ENCODE results near the gene ABITRAM. TPM values are rescaled to one million over a fixed set of nuclear protein-coding genes. Genes with fewer than 3 reads are reported as not detected.
"Not testable (repeated sequence)": the region's sequence is repeated elsewhere in the genome, so short reads cannot be mapped to it uniquely, and the experiment has no call there.

The ABITRAM gene
- total and polyA plus RNA-seq, 9 donors = 6.3 to 13.4 (median 12.5) TPM

GRCh38 chr9:108900176-108900575, 34.0 kb upstream of the ABITRAM start:
- DNase-seq = no peak
- 84% methylated on average over 3 of the region's 5 CpGs for WGBS (ENCODE audit: insufficient coverage)
- no peak overlapping the region for H3K4me3 ChIP-seq (ENCODE audit: low read length)
- H3K36me3 ChIP-seq (ENCODE audit: control insufficient read depth, insufficient read depth, low read length) = peaks cover 41% of the 10 kb centered on the region
- no peaks in the 10 kb centered on the region for H3K27me3 ChIP-seq (ENCODE audit: control insufficient read depth, insufficient read depth, low read length)
- no peak overlapping the region for H3K27ac ChIP-seq (ENCODE audit: low read length)
- H3K9me3 ChIP-seq (replicated peaks; ENCODE audit: control insufficient read depth, low read depth, low read length) = no peaks in the 10 kb centered on the region
- H3K4me1 ChIP-seq (ENCODE audit: control insufficient read depth, insufficient read depth, low read length) = no peaks in the 10 kb centered on the region

GRCh38 chr9:108903420-108904103, 30.6 kb upstream of the ABITRAM start:
- no peak overlapping the region for H3K4me3 ChIP-seq (ENCODE audit: low read length)
- no peak overlapping the region for H3K27ac ChIP-seq (ENCODE audit: low read length)
- no peak for DNase-seq
- no peaks in the 10 kb centered on the region for H3K27me3 ChIP-seq (ENCODE audit: control insufficient read depth, insufficient read depth, low read length)
- H3K9me3 ChIP-seq (replicated peaks; ENCODE audit: control insufficient read depth, low read depth, low read length) = no peaks in the 10 kb centered on the region
- WGBS (ENCODE audit: insufficient coverage) = 80% methylated on average over 1 of the region's 2 CpGs
- peaks cover 42% of the 10 kb centered on the region for H3K36me3 ChIP-seq (ENCODE audit: control insufficient read depth, insufficient read depth, low read length)
- no peaks in the 10 kb centered on the region for H3K4me1 ChIP-seq (ENCODE audit: control insufficient read depth, insufficient read depth, low read length)

- no peaks in the 10 kb centered on the region for H3K9me3 ChIP-seq (replicated peaks; ENCODE audit: control insufficient read depth, low read depth, low read length)
- no CpG with 5 or more reads among the region's 3 CpGs for WGBS (ENCODE audit: insufficient coverage)
- peaks cover 42% of the 10 kb centered on the region for H3K36me3 ChIP-seq (ENCODE audit: control insufficient read depth, insufficient read depth, low read length)
- H3K4me1 ChIP-seq (ENCODE audit: control insufficient read depth, insufficient read depth, low read length) = no peaks in the 10 kb centered on the region
- no peaks in the 10 kb centered on the region for H3K27me3 ChIP-seq (ENCODE audit: control insufficient read depth, insufficient read depth, low read length)
- no peak overlapping the region for H3K27ac ChIP-seq (ENCODE audit: low read length)
- no peak for DNase-seq
- no peak overlapping the region for H3K4me3 ChIP-seq (ENCODE audit: low read length)
Measured at GRCh38 chr9:108904161-108904560, 30.0 kb upstream of the ABITRAM start.

- Histone ChIP-seq H3K36me3 (ENCODE audit: control insufficient read depth, insufficient read depth, low read length) (peaks cover 43% of the 10 kb centered on the region), H3K4me3 (ENCODE audit: low read length) (no peak overlapping the region), H3K9me3 (replicated peaks; ENCODE audit: control insufficient read depth, low read depth, low read length) (no peaks in the 10 kb centered on the region), H3K4me1 (ENCODE audit: control insufficient read depth, insufficient read depth, low read length) (no peaks in the 10 kb centered on the region), H3K27me3 (ENCODE audit: control insufficient read depth, insufficient read depth, low read length) (no peaks in the 10 kb centered on the region), H3K27ac (ENCODE audit: low read length) (no peak overlapping the region)
- DNase-seq = no peak
- WGBS (ENCODE audit: insufficient coverage) = no CpG with 5 or more reads among the region's 2 CpGs
Measured at GRCh38 chr9:108905494-108905893, 28.7 kb upstream of the ABITRAM start.

- Histone ChIP-seq H3K4me1 (ENCODE audit: control insufficient read depth, insufficient read depth, low read length) (no peaks in the 10 kb centered on the region), H3K27me3 (ENCODE audit: control insufficient read depth, insufficient read depth, low read length) (no peaks in the 10 kb centered on the region), H3K27ac (ENCODE audit: low read length) (no peak overlapping the region), H3K9me3 (replicated peaks; ENCODE audit: control insufficient read depth, low read depth, low read length) (no peaks in the 10 kb centered on the region), H3K36me3 (ENCODE audit: control insufficient read depth, insufficient read depth, low read length) (peaks cover 60% of the 10 kb centered on the region), H3K4me3 (ENCODE audit: low read length) (no peak overlapping the region)
- DNase-seq = no peak
Measured at GRCh38 chr9:108910402-108910801, 23.8 kb upstream of the ABITRAM start.

- DNase-seq = no peak
- no peak overlapping the region for H3K27ac ChIP-seq (ENCODE audit: low read length)
- WGBS (ENCODE audit: insufficient coverage) = 83% methylated on average over 1 of the region's 2 CpGs
Measured at GRCh38 chr9:108910914-108911313, 23.3 kb upstream of the ABITRAM start.

GRCh38 chr9:108911820-108912219, 22.4 kb upstream of the ABITRAM start:
- no peaks in the 10 kb centered on the region for H3K9me3 ChIP-seq (replicated peaks; ENCODE audit: control insufficient read depth, low read depth, low read length)
- no peak for DNase-seq
- WGBS (ENCODE audit: insufficient coverage) = no CpG with 5 or more reads among the region's 1 CpG

More at GRCh38 chr9:108910914-108911313, 23.3 kb upstream of the ABITRAM start:
- Histone ChIP-seq H3K9me3 (replicated peaks; ENCODE audit: control insufficient read depth, low read depth, low read length) (no peaks in the 10 kb centered on the region), H3K36me3 (ENCODE audit: control insufficient read depth, insufficient read depth, low read length) (peaks cover 62% of the 10 kb centered on the region), H3K27me3 (ENCODE audit: control insufficient read depth, insufficient read depth, low read length) (no peaks in the 10 kb centered on the region), H3K4me1 (ENCODE audit: control insufficient read depth, insufficient read depth, low read length) (no peaks in the 10 kb centered on the region), H3K4me3 (ENCODE audit: low read length) (no peak overlapping the region)

GRCh38 chr9:108913391-108913790, 20.8 kb upstream of the ABITRAM start:
- Histone ChIP-seq H3K36me3 (ENCODE audit: control insufficient read depth, insufficient read depth, low read length) (peaks cover 56% of the 10 kb centered on the region), H3K4me1 (ENCODE audit: control insufficient read depth, insufficient read depth, low read length) (no peaks in the 10 kb centered on the region), H3K9me3 (replicated peaks; ENCODE audit: control insufficient read depth, low read depth, low read length) (no peaks in the 10 kb centered on the region), H3K27ac (ENCODE audit: low read length) (no peak overlapping the region), H3K27me3 (ENCODE audit: control insufficient read depth, insufficient read depth, low read length) (no peaks in the 10 kb centered on the region), H3K4me3 (ENCODE audit: low read length) (no peak overlapping the region)
- no peak for DNase-seq
- WGBS (ENCODE audit: insufficient coverage) = 100% methylated on average over 4 of the region's 5 CpGs

More at GRCh38 chr9:108911820-108912219, 22.4 kb upstream of the ABITRAM start:
- Histone ChIP-seq H3K27ac (ENCODE audit: low read length) (no peak overlapping the region), H3K36me3 (ENCODE audit: control insufficient read depth, insufficient read depth, low read length) (peaks cover 59% of the 10 kb centered on the region), H3K4me1 (ENCODE audit: control insufficient read depth, insufficient read depth, low read length) (no peaks in the 10 kb centered on the region), H3K4me3 (ENCODE audit: low read length) (no peak overlapping the region), H3K27me3 (ENCODE audit: control insufficient read depth, insufficient read depth, low read length) (no peaks in the 10 kb centered on the region)

- Histone ChIP-seq H3K36me3 (ENCODE audit: control insufficient read depth, insufficient read depth, low read length) (peaks cover 58% of the 10 kb centered on the region), H3K27ac (ENCODE audit: low read length) (no peak overlapping the region), H3K4me1 (ENCODE audit: control insufficient read depth, insufficient read depth, low read length) (no peaks in the 10 kb centered on the region), H3K27me3 (ENCODE audit: control insufficient read depth, insufficient read depth, low read length) (no peaks in the 10 kb centered on the region), H3K9me3 (replicated peaks; ENCODE audit: control insufficient read depth, low read depth, low read length) (no peaks in the 10 kb centered on the region), H3K4me3 (ENCODE audit: low read length) (no peak overlapping the region)
- no peak for DNase-seq
- 100% methylated on average over 1 of the region's 6 CpGs for WGBS (ENCODE audit: insufficient coverage)
Measured at GRCh38 chr9:108919517-108919916, 14.7 kb upstream of the ABITRAM start.

GRCh38 chr9:108920401-108920800, 13.8 kb upstream of the ABITRAM start:
- not testable (repeated sequence) for H3K9me3 ChIP-seq (replicated peaks; ENCODE audit: control insufficient read depth, low read depth, low read length)

GRCh38 chr9:108921200-108921599, 13.0 kb upstream of the ABITRAM start:
- no peak for DNase-seq
- Histone ChIP-seq H3K27me3 (ENCODE audit: control insufficient read depth, insufficient read depth, low read length) (no peaks in the 10 kb centered on the region), H3K27ac (ENCODE audit: low read length) (no peak overlapping the region), H3K4me3 (ENCODE audit: low read length) (no peak overlapping the region), H3K36me3 (ENCODE audit: control insufficient read depth, insufficient read depth, low read length) (peaks cover 63% of the 10 kb centered on the region), H3K4me1 (ENCODE audit: control insufficient read depth, insufficient read depth, low read length) (no peaks in the 10 kb centered on the region), H3K9me3 (replicated peaks; ENCODE audit: control insufficient read depth, low read depth, low read length) (no peaks in the 10 kb centered on the region)
- no CpG with 5 or more reads among the region's 1 CpG for WGBS (ENCODE audit: insufficient coverage)

More at GRCh38 chr9:108920401-108920800, 13.8 kb upstream of the ABITRAM start:
- H3K36me3 ChIP-seq (ENCODE audit: control insufficient read depth, insufficient read depth, low read length) = peaks cover 60% of the 10 kb centered on the region
- not testable (repeated sequence) for H3K4me1 ChIP-seq (ENCODE audit: control insufficient read depth, insufficient read depth, low read length); H3K27me3 ChIP-seq (ENCODE audit: control insufficient read depth, insufficient read depth, low read length); H3K4me3 ChIP-seq (ENCODE audit: low read length); DNase-seq; H3K27ac ChIP-seq (ENCODE audit: low read length)
- WGBS (ENCODE audit: insufficient coverage) = no CpG with 5 or more reads among the region's 1 CpG

Data from muscle of leg (tissue), 11 donors.